ENCODE results near the gene RBPJL.

The RBPJL gene

DNA sequence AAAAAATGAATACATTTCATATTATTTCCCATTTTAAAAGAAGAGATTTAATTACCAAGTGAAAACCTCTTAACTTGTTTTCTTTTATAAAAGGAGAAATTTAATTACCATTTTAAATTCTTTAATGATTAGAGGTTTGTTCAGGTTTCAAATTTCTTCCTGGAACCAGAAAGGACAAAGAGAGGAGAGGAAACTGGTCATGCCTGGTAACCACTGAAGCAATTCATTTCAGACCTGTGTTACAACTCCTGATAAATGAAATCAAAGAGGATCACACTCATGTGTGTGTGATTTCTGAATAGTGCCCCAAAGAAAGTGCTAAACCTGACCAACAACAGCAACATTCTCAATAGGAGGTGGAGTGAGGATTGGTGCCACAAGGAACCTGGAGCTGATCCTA lies 39.7 kb upstream of the RBPJL start:
- no peak overlapping the region for H3K4me3 ChIP-seq (replicated peaks; ENCODE audit: low read depth, low read length)
- TF ChIP-seq, protein P1, sequence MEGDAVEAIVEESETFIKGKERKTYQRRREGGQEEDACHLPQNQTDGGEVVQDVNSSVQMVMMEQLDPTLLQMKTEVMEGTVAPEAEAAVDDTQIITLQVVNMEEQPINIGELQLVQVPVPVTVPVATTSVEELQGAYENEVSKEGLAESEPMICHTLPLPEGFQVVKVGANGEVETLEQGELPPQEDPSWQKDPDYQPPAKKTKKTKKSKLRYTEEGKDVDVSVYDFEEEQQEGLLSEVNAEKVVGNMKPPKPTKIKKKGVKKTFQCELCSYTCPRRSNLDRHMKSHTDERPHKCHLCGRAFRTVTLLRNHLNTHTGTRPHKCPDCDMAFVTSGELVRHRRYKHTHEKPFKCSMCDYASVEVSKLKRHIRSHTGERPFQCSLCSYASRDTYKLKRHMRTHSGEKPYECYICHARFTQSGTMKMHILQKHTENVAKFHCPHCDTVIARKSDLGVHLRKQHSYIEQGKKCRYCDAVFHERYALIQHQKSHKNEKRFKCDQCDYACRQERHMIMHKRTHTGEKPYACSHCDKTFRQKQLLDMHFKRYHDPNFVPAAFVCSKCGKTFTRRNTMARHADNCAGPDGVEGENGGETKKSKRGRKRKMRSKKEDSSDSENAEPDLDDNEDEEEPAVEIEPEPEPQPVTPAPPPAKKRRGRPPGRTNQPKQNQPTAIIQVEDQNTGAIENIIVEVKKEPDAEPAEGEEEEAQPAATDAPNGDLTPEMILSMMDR (IDR thresholded peaks at IDR 0.05; ENCODE audit: low read depth, low read length, missing control alignments): no peak
- no peak for DNase-seq (ENCODE audit: extremely low read depth, low read depth)

GRCh38 chr20:45268531-45268930 lies 38.1 kb upstream of the RBPJL start:
- no peak overlapping the region for H3K4me3 ChIP-seq (replicated peaks; ENCODE audit: low read depth, low read length)
- TF ChIP-seq, protein P1 (IDR thresholded peaks at IDR 0.05; ENCODE audit: low read depth, low read length, missing control alignments): no peak
- DNase-seq (ENCODE audit: extremely low read depth, low read depth): no peak

- TF ChIP-seq, protein P1 (IDR thresholded peaks at IDR 0.05; ENCODE audit: low read depth, low read length, missing control alignments): no peak
- no peak for DNase-seq (ENCODE audit: extremely low read depth, low read depth)
- H3K4me3 ChIP-seq (replicated peaks; ENCODE audit: low read depth, low read length): no peak overlapping the region
Measured at GRCh38 chr20:45269056-45269455, 37.6 kb upstream of the RBPJL start.

DNA sequence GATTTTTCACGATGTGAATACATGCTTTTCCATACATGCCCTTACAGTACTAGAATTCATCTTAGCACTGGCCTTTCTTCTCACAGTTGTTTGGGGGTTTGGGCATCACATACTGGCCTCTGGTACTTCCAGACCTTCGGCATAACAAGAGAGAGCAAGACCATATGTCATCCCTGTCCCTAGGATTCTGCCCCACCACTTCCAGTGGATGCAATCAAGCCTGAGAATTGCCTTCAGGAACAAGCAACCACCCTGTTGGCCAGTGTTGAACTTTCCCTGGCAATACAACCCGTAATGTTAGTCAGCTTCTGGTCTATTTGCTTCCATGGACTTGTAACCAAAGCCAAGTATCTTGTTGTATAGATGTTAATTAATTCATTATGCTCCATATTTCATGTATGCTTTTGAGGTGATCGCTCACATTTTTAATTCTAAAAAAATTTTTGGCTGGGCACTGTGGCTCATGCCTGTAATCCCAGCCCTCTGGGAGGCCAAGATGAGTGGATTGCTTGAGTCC lies 36.8 kb upstream of the RBPJL start:
- DNase-seq (ENCODE audit: extremely low read depth, low read depth): no peak
- TF ChIP-seq, protein P1 (IDR thresholded peaks at IDR 0.05; ENCODE audit: low read depth, low read length, missing control alignments): no peak
- no peak overlapping the region for H3K4me3 ChIP-seq (replicated peaks; ENCODE audit: low read depth, low read length)

GRCh38 chr20:45275338-45275737 lies 31.3 kb upstream of the RBPJL start:
- TF ChIP-seq, protein P1 (IDR thresholded peaks at IDR 0.05; ENCODE audit: low read depth, low read length, missing control alignments): no peak
- H3K4me3 ChIP-seq (replicated peaks; ENCODE audit: low read depth, low read length): no peak overlapping the region
- DNase-seq (ENCODE audit: extremely low read depth, low read depth): no peak

GRCh38 chr20:45279992-45280391 lies 26.6 kb upstream of the RBPJL start:
- H3K4me3 ChIP-seq (replicated peaks; ENCODE audit: low read depth, low read length): no peak overlapping the region
- TF ChIP-seq, protein P1 (IDR thresholded peaks at IDR 0.05; ENCODE audit: low read depth, low read length, missing control alignments): no peak
- DNase-seq (ENCODE audit: extremely low read depth, low read depth): no peak
